ENCODE results near the gene PAN3.

GRCh38 chr13:28301839-28302238, 163.5 kb downstream of the PAN3 start:
- TF ChIP-seq CTCF (IDR thresholded peaks at IDR 0.05; ENCODE audit: insufficient read depth, low read length) (no peak), GABPA (IDR thresholded peaks at IDR 0.05; ENCODE audit: low read depth) (no peak), REST (IDR thresholded peaks at IDR 0.05; ENCODE audit: insufficient replicate concordance, low read depth) (no peak), POLR2AphosphoS5 (IDR thresholded peaks at IDR 0.05; ENCODE audit: low read depth) (no peak)
